Testis (tissue), 2 donors: ENCODE measurements around the gene ERBB2.

Experiments
- POLR2A ChIP-seq: fragments of 450-650 bp; IDR thresholded peaks from one replicate; pipeline ENCODE4 v1.6.1; 2017; ENCODE audit warnings: antibody characterized with exemption, mild to moderate bottlenecking, moderate library complexity
- TF ChIP-seq, protein P1 (sequence below), 3 experiments: fragments of 450-650 bp in 2 of 3; fragments of 200-600 bp in 1 of 3; sonication (generic) in 1 of 3; IDR thresholded peaks; one replicate each; pipeline ENCODE4 v1.5.1; 2016 to 2019; ENCODE audit warnings: antibody characterized with exemption in 3 of 3, mild to moderate bottlenecking in 2 of 3, moderate library complexity in 1 of 3

DNA sequence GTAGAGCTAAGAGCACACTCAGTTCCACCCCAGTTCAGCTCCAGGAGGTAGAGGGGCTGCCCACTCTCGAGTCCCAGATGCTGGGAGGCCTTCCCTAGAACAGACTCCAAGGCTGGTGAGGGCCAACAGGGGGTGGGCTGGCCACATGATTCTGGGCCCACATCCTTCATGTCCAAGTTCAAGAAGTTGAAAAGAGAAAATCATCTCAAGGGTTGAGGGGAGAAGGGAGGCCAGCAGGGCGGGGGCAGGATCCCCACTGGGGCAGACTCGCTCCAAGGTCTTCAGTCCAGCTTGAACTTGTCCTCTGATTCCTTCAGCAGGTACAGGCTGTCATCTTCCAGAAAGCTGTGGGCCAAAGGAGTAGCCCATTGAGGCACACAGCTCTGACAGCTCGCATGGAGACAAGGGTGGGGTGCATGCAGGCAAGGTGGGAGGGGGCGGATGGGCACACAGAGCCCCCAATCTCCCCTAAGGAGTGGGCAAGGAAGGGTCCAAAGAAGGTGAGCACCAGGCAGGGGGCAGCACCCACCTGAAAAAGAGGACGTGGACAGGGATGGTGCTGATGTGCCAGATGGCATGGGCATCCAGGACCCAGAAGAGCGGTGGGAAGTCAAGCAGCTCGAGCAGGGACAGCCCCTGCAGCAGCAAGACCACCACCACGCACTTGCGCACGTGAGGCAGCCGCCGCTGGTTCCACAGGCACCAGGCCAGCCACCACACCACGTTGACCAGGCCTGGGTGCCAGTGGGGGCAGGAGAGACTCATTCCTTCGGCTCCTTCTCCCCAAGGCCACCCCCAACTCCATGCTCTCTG is 27.1 kb upstream of the ERBB2 start:
- TF ChIP-seq, protein P1, sequence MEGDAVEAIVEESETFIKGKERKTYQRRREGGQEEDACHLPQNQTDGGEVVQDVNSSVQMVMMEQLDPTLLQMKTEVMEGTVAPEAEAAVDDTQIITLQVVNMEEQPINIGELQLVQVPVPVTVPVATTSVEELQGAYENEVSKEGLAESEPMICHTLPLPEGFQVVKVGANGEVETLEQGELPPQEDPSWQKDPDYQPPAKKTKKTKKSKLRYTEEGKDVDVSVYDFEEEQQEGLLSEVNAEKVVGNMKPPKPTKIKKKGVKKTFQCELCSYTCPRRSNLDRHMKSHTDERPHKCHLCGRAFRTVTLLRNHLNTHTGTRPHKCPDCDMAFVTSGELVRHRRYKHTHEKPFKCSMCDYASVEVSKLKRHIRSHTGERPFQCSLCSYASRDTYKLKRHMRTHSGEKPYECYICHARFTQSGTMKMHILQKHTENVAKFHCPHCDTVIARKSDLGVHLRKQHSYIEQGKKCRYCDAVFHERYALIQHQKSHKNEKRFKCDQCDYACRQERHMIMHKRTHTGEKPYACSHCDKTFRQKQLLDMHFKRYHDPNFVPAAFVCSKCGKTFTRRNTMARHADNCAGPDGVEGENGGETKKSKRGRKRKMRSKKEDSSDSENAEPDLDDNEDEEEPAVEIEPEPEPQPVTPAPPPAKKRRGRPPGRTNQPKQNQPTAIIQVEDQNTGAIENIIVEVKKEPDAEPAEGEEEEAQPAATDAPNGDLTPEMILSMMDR (IDR thresholded peaks at IDR 0.05) = no peak
- no peak for TF ChIP-seq POLR2A
